A549 (cell line): Measurements from ENCODE around the gene ZDHHC19. TPM values are rescaled to one million over a fixed set of nuclear protein-coding genes. Genes with fewer than 3 reads are reported as not detected.
"Not testable (repeated sequence)": the region's sequence is repeated elsewhere in the genome, so short reads cannot be mapped to it uniquely, and the experiment has no call there.

ENCODE experiments used
- ATAC-seq, 2 experiments: fragments of 200-7000 bp in 1 of 2; fragments of >200 bp in 1 of 2; cut with Nextera tagmentation in 1 of 2; cut with Tn5 transposase in 1 of 2; 3 replicates each; pipeline versions ENCODE4 v1.8.0 to v1.9.1; 2018 to 2020; ENCODE audit warnings: mild to moderate bottlenecking in 1 of 2, moderate library complexity in 1 of 2
- CTCF ChIA-PET: fragments of 300-600 bp; sonication (Branson Sonifier 250); formaldehyde crosslinking; extraction: SDS; loops from one replicate; lab custom pipeline; 2021; ENCODE audit warnings: antibody characterized with exemption, inconsistent platforms; lab: Yijun Ruan, JAX
- POLR2A ChIA-PET: fragments of 350-600 bp; formaldehyde crosslinking; extraction: SDS; loops from one replicate; lab custom pipeline; 2021; ENCODE audit warnings: antibody characterized with exemption, inconsistent platforms; lab: Yijun Ruan, JAX
- DNase-seq, 2 experiments: peaks; one replicate each; pipeline versions ENCODE4 v3.0.0 to v3.0.0-alpha.2; 2011 to 2016; ENCODE audit warnings: low read depth in 1 of 2, low spot score in 1 of 2
- FAIRE-seq: peaks from 2 replicates; lab custom pipeline; 2011; peaks lifted over from hg19 to GRCh38; lab: Jason Lieb, UNC
- H3K27ac ChIP-seq, 2 experiments: fragments of >200 bp; sonication (Bioruptor Twin); formaldehyde crosslinking; 3 replicates each; pipeline ENCODE4 v1.5.1; 2016 to 2017
- H3K4me1 ChIP-seq: fragments of >200 bp; sonication (Bioruptor Twin); formaldehyde crosslinking; 3 replicates; pipeline ENCODE4 v1.6.1; 2016
- H3K4me2 ChIP-seq: fragments of >200 bp; sonication (Bioruptor Twin); formaldehyde crosslinking; 3 replicates; pipeline ENCODE4 v1.6.1; 2016
- H3K4me3 ChIP-seq: fragments of >200 bp; sonication (Bioruptor Twin); formaldehyde crosslinking; 3 replicates; pipeline ENCODE4 v1.5.1; 2016
- H3K9me3 ChIP-seq: fragments of >200 bp; sonication (Bioruptor Twin); formaldehyde crosslinking; 3 replicates; pipeline ENCODE4 v1.6.1; 2016
- CBX2 ChIP-seq: fragments of 200-600 bp; sonication (generic); IDR thresholded peaks from 2 replicates; pipeline ENCODE4 v1.6.1; 2016; ENCODE audit warnings: low read depth, mild to moderate bottlenecking, borderline replicate concordance
- EHF ChIP-seq: fragments of 250-450 bp; sonication (Bioruptor Pico); IDR thresholded peaks from 2 replicates; pipeline ENCODE4 v1.5.0; 2020; ENCODE audit warnings: mild to moderate bottlenecking
- EHMT2 ChIP-seq: fragments of 200-600 bp; sonication (generic); IDR thresholded peaks from 2 replicates; pipeline ENCODE4 v1.6.1; 2016; ENCODE audit warnings: antibody characterized with exemption, low read depth, mild to moderate bottlenecking, moderate library complexity
- GATA3 ChIP-seq: IDR thresholded peaks from 2 replicates; pipeline ENCODE4 v1.6.1; 2012; ENCODE audit warnings: borderline replicate concordance
- HDAC2 ChIP-seq: fragments of 200-600 bp; sonication (generic); IDR thresholded peaks from 2 replicates; pipeline ENCODE4 v1.6.1; 2016
- HOXA7 ChIP-seq: fragments of 250-450 bp; sonication (Bioruptor Pico); IDR thresholded peaks from 2 replicates; pipeline ENCODE4 v1.5.0; 2020; ENCODE audit warnings: mild to moderate bottlenecking, moderate library complexity
- HOXB13 ChIP-seq: fragments of 250-450 bp; sonication (Bioruptor Pico); IDR thresholded peaks from 2 replicates; pipeline ENCODE4 v1.5.0; 2020; ENCODE audit warnings: low read depth, mild to moderate bottlenecking, moderate library complexity
- MAZ ChIP-seq: fragments of 150-350 bp; IDR thresholded peaks from 2 replicates; pipeline ENCODE4 v1.6.1; 2014; ENCODE audit warnings: antibody characterized with exemption, low read depth, low read length, borderline replicate concordance
- MYC ChIP-seq: IDR thresholded peaks from 2 replicates; pipeline ENCODE4 v1.6.1; 2012; ENCODE audit warnings: mild to moderate bottlenecking, inconsistent platforms, low read length, improper control_type of control experiment, borderline replicate concordance
- NFE2L2 ChIP-seq: fragments of 150-350 bp; conservative IDR thresholded peaks from 2 replicates; pipeline ENCODE4 v1.6.1; 2014; ENCODE audit warnings: low read length
- NR3C1 ChIP-seq: fragments of >200 bp; sonication (Bioruptor Twin); formaldehyde crosslinking; IDR thresholded peaks from 3 replicates; pipeline ENCODE4 v1.6.1; 2017
- POLR2A ChIP-seq: IDR thresholded peaks from 2 replicates; pipeline ENCODE4 v1.6.1; 2012; ENCODE audit warnings: mild to moderate bottlenecking, low read length
- RFX5 ChIP-seq: fragments of 450-650 bp; IDR thresholded peaks from 2 replicates; pipeline ENCODE4 v1.7.1; 2014; ENCODE audit warnings: antibody characterized with exemption, mild to moderate bottlenecking, moderate library complexity
- SMC3 ChIP-seq: fragments of >200 bp; sonication (Bioruptor Twin); formaldehyde crosslinking; IDR thresholded peaks from 3 replicates; pipeline ENCODE4 v1.6.1; 2018; ENCODE audit warnings: inconsistent platforms
- WGBS: methylation state at CpG from one replicate; pipeline ENCODE4 v1.1.6; 2017; ENCODE audit errors: missing lambda C conversion rate; 5-methylcytosine and 5-hydroxymethylcytosine counted together
- polyA plus RNA-seq, 4 experiments: library from polyadenylated mRNA; depleted of rRNA in 3 of 4; stranded (reverse); fragments of >200 nt; fragmentation: RNase III in 1 of 4; extraction: RNeasy Plus Mini Kit Qiagen cat#74134 plus additional on column Dnase treatment in 1 of 4; gene quantifications; 2 replicates in 3 of 4; 3 replicates in 1 of 4; pipeline ENCODE4 v1.2.3, GENCODE V29; 2011 to 2017
- TF ChIP-seq, protein P1 (sequence below): fragments of >200 bp; sonication (Bioruptor Twin); formaldehyde crosslinking; IDR thresholded peaks from 3 replicates; pipeline ENCODE4 v1.5.1; 2016
- TF ChIP-seq, protein P2 (sequence below): fragments of 450-650 bp; IDR thresholded peaks from 2 replicates; pipeline ENCODE4 v1.6.1; 2014; ENCODE audit warnings: antibody characterized with exemption

Gene ZDHHC19
- polyA plus RNA-seq, 2 of the 4 experiments (the other 2 are of a cell fraction): 0.15 TPM; not detected in 1

DNA sequence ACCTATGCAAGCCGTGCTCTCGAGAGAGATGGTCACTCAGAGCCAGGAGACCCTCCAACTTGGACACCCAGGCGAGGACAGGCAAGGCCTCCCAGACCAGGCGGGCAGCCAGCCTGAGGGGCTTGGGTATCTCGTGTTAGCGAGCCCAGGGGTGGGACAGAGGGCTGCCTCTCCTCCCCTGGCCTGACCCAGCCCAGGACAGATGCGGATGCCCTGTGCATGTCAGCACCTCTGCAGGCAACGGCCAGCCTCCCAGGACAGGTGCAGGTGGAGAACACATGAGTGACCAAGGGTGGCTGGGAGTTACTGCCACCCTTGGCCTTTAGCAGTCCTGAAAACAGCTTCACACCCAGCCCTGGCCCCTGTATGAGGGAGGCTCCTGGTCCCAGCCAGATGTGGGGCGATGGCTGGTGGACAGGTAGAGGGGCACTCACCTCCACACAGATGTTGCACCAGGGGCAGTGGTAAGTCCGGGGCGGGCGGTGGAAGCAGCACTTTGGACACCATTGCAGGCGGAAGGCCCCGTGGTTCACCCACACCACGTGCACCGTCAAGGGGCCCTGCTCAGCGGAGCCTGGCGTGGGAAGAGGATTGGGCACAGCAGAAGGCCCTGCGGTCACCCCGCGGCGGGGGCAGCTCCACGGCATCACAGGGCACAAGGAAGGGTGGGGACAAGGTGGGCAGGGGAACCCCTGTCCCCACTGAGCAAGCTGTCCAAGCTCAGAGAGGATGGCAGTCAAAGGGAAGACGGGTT is 2.1 kb downstream of the ZDHHC19 start (continued):
- TF ChIP-seq EHMT2: no peak
- TF ChIP-seq, protein P1, sequence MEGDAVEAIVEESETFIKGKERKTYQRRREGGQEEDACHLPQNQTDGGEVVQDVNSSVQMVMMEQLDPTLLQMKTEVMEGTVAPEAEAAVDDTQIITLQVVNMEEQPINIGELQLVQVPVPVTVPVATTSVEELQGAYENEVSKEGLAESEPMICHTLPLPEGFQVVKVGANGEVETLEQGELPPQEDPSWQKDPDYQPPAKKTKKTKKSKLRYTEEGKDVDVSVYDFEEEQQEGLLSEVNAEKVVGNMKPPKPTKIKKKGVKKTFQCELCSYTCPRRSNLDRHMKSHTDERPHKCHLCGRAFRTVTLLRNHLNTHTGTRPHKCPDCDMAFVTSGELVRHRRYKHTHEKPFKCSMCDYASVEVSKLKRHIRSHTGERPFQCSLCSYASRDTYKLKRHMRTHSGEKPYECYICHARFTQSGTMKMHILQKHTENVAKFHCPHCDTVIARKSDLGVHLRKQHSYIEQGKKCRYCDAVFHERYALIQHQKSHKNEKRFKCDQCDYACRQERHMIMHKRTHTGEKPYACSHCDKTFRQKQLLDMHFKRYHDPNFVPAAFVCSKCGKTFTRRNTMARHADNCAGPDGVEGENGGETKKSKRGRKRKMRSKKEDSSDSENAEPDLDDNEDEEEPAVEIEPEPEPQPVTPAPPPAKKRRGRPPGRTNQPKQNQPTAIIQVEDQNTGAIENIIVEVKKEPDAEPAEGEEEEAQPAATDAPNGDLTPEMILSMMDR: no peak

DNA sequence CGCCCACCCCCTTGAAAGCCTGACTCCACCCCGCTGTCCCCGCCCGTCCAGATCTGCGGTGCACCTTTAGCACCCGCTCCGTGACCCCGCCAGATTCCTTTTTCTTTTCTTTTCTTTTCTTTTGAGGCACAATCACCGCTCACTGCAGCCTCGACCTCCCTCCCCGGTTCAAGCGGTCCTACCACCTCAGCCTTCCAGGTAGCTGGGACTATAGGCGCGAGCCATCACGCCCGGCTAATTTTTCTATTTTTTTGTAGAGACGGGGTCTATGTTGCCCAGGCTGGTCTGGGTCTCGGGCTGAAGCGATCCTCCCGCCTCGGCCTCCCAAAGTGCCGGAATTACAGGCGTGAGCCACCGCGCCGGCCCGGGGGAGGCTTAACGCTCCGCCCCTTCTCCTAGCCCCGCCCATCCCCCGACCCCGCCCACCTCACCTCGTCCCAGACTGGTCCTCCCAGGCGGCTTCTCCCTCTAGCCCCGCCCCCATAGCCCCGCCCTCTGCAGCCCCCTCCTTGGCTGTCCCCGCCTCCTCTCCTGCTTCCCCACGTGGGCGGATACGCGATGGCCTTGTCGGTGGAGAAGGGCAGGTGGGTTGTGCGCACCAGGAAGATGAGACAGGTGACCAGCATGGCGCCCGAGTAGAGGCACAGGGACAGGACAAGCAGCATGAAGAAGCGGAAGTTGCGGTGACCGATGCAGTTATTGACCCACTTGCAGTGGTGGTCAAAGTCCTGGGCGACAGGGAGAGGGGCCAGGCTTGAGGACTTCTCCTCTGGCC is 3.2 kb downstream of the ZDHHC19 start:
- H3K4me3 ChIP-seq: peak overlapping the region; percentile 78
- DNase-seq (peak; percentile 57), ATAC-seq (peak; percentile 48 to 78; a peak in 5 of 6 replicates), FAIRE-seq (no peak)
- peak overlapping the region; percentile 98 for H3K4me2 ChIP-seq
- ChIA-PET POLR2A (no interaction called here), CTCF (interaction anchor here (1.5 kb wide), 1 partner anchor 135 kb away, joined by 4 read pairs; no protein-coding TSS in a partner anchor)
- no peaks in the 10 kb centered on the region for H3K9me3 ChIP-seq
- TF ChIP-seq HDAC2: no peak
- H3K4me1 ChIP-seq: no peaks in the 10 kb centered on the region
- H3K27ac ChIP-seq: peak overlapping the region in 1 of 2 experiments; percentile 72; a peak in 3 of 6 replicates
- WGBS: 30% methylated on average over 32 of the region's 49 CpGs

DNA sequence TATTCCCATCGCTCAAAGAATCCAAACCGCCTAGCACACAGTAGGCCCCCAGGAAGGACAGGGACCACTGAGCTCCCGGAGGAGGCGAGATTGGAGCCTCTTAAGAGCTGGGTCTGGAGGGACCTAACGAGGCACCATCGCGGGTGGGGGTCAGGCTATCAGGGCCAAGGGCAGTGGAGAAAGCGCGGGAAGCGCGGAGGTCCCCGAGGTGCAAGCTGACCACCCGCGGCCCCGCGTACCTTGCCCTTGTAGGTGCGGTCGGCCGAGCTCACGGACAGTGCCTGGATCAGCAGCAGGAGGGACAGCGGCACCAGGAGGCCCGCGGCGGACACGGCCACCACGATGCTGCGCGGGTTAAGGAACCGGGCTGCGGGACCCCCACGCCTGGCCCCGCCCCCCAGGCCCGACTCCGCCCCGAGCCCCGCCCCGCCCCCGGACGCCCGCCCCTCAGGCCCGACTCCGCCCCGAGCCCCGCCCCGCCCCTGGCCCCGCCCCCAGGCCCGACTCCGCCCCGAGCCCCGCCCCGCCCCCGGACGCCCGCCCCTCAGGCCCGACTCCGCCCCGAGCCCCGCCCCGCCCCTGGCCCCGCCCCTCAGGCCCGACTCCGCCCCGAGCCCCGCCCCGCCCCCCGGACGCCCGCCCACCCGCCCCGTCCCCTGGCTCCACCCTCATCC is 3.9 kb downstream of the ZDHHC19 start:
- Histone ChIP-seq H3K4me2 (peak overlapping the region; percentile 98), H3K4me3 (peak overlapping the region; percentile 78), H3K9me3 (no peaks in the 10 kb centered on the region), H3K4me1 (no peaks in the 10 kb centered on the region), H3K27ac (peak overlapping the region in 1 of 2 experiments; percentile 33; a peak in 1 of 6 replicates)
- ATAC-seq (peak; percentile 36 to 39; a peak in 4 of 6 replicates), FAIRE-seq (no peak), DNase-seq (no peak)
- ChIA-PET POLR2A (no interaction called here), CTCF (interaction anchor here (0.9 to 1.5 kb wide), 3 partner anchors 9 to 134 kb away, joined by 3 to 6 read pairs (median 4); no protein-coding TSS in a partner anchor)
- WGBS: 52% methylated on average over 18 of the region's 70 CpGs
- no peak for TF ChIP-seq SMC3
- TF ChIP-seq NFE2L2: no peak
- no peak for TF ChIP-seq HOXB13 (CRISPR knock-in tag)
- no peak for TF ChIP-seq GATA3
- TF ChIP-seq CBX2: no peak
- TF ChIP-seq EHMT2: no peak
- TF ChIP-seq NR3C1: no peak
- TF ChIP-seq MYC: no peak
- TF ChIP-seq, protein P1: no peak
- no peak for TF ChIP-seq POLR2A
- no peak for TF ChIP-seq HOXA7 (CRISPR knock-in tag)
- TF ChIP-seq, protein P2, sequence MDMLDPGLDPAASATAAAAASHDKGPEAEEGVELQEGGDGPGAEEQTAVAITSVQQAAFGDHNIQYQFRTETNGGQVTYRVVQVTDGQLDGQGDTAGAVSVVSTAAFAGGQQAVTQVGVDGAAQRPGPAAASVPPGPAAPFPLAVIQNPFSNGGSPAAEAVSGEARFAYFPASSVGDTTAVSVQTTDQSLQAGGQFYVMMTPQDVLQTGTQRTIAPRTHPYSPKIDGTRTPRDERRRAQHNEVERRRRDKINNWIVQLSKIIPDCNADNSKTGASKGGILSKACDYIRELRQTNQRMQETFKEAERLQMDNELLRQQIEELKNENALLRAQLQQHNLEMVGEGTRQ: no peak
- TF ChIP-seq EHF: no peak
- TF ChIP-seq RFX5: no peak
- TF ChIP-seq MAZ: no peak

DNA sequence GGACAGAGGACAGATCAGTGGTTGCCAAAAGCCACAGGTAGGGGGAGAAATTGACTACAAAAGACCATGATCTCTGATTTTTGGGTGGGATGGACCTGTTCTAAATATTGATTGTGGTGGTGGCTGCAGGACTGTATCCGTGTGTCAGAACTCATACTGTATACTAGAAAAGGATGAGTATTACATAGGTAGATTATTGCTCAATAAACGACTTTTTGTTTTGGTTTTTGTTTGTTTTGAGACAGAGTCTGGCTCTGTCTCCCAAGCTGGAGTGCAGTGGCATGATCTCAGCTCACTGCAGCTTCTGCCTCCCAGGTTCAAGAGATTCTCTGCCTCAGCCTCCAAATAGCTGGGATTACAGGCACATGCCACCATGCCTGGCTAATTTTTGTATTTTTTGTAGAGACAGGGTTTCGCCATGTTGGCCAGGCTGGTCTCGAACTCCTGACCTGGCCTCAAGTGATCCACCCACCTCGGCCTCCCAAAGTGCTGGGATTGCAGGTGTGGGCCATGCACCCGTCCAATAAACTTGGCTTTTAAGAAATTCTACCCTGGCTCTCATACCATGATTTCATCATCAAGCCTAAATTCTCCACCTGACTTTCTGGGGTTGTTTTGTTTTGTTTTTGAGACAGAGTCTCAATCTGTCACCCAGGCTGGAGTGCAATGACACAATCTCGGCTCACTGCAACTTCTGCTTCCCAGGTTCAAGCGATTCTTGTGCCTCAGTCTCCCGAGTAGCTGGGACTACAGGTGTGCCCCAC is 5.6 kb downstream of the ZDHHC19 start:
- H3K9me3 ChIP-seq, H3K27ac ChIP-seq, H3K4me3 ChIP-seq, FAIRE-seq, ATAC-seq, H3K4me2 ChIP-seq, POLR2A ChIA-PET, DNase-seq, H3K4me1 ChIP-seq: not testable (repeated sequence)
- WGBS: 49% methylated on average over 9 of the region's 9 CpGs
- CTCF ChIA-PET: interaction anchor here (0.6 kb wide), 1 partner anchor 67 kb away, joined by 3 read pairs; no protein-coding TSS in a partner anchor
